CD14-positive monocyte (primary cell): Measurements from ENCODE around the gene TNFSF8. TPM values are rescaled to one million over a fixed set of nuclear protein-coding genes. Genes with fewer than 3 reads are reported as not detected.

Experiments
- DNase-seq, 3 donors: peaks; one replicate each; pipeline ENCODE4 v3.0.0-alpha.2; 2011 to 2022
- H2AFZ ChIP-seq: 2 replicates; pipeline ENCODE4 v1.6.0; 2012; ENCODE audit warnings: mild to moderate bottlenecking, low read depth, low read length, inconsistent platforms; ENCODE audit not compliant: insufficient read depth, poor library complexity, severe bottlenecking
- H3K27ac ChIP-seq, 2 donors: 1 replicate in 1 of 2; 2 replicates in 1 of 2; pipeline ENCODE4 v1.5.1; 2012 to 2013; ENCODE audit warnings: low read length in 2 of 2, control low read depth in 1 of 2, inconsistent platforms in 1 of 2, low read depth in 1 of 2, mild to moderate bottlenecking in 1 of 2
- H3K27me3 ChIP-seq, 2 donors: one replicate each; pipeline versions ENCODE4 v1.6.0 to v1.6.1; 2011 to 2013; ENCODE audit warnings: low read length in 2 of 2; ENCODE audit not compliant: control insufficient read depth in 2 of 2, insufficient read depth in 2 of 2
- H3K36me3 ChIP-seq, 2 donors: replicated peaks in 1 of 2; 1 replicate in 1 of 2; 2 replicates in 1 of 2; pipeline versions ENCODE4 v1.5.1 to v1.6.1; 2012 to 2013; ENCODE audit warnings: low read length in 2 of 2, control low read depth in 1 of 2, inconsistent platforms in 1 of 2, mild to moderate bottlenecking in 1 of 2; ENCODE audit not compliant: insufficient read depth in 2 of 2, control insufficient read depth in 1 of 2
- H3K4me1 ChIP-seq, 2 donors: 1 replicate in 1 of 2; 2 replicates in 1 of 2; pipeline versions ENCODE4 v1.5.1 to v1.6.1; 2012 to 2013; ENCODE audit warnings: low read length in 2 of 2, control low read depth in 1 of 2, inconsistent platforms in 1 of 2, mild to moderate bottlenecking in 1 of 2, moderate library complexity in 1 of 2; ENCODE audit not compliant: insufficient read depth in 2 of 2, control insufficient read depth in 1 of 2
- H3K4me2 ChIP-seq: replicated peaks from 2 replicates; pipeline ENCODE3; 2012; ENCODE audit warnings: low read length, moderate library complexity, mild to moderate bottlenecking; ENCODE audit not compliant: poor library complexity, severe bottlenecking; ENCODE audit errors: extremely low read depth
- H3K4me3 ChIP-seq, 3 experiments: fragments of 200-600 bp in 1 of 3; sonication (generic) in 1 of 3; replicated peaks in 1 of 3; 1 replicate in 2 of 3; 2 replicates in 1 of 3; pipeline ENCODE4 v1.5.1; 2011 to 2013; ENCODE audit warnings: low read length in 3 of 3, mild to moderate bottlenecking in 3 of 3, control low read depth in 2 of 3, low read depth in 2 of 3, inconsistent platforms in 1 of 3, moderate library complexity in 1 of 3
- H3K79me2 ChIP-seq: 2 replicates; pipeline ENCODE4 v1.6.0; 2012; ENCODE audit warnings: mild to moderate bottlenecking, control low read depth, inconsistent platforms, low read length, moderate library complexity; ENCODE audit not compliant: insufficient read depth
- H3K9ac ChIP-seq: 2 replicates; pipeline ENCODE4 v1.6.0; 2017; ENCODE audit warnings: low read length, mild to moderate bottlenecking; ENCODE audit not compliant: insufficient read depth, poor library complexity, severe bottlenecking
- H3K9me3 ChIP-seq, 2 donors: replicated peaks in 1 of 2; 1 replicate in 1 of 2; 2 replicates in 1 of 2; pipeline versions ENCODE4 v1.5.1 to v1.6.1; 2012 to 2013; ENCODE audit warnings: low read length in 2 of 2, control low read depth in 1 of 2; ENCODE audit not compliant: control insufficient read depth in 1 of 2, insufficient read depth in 1 of 2
- H4K20me1 ChIP-seq: 2 replicates; pipeline ENCODE4 v1.6.0; 2012; ENCODE audit warnings: mild to moderate bottlenecking, low read length, control low read depth, moderate library complexity; ENCODE audit not compliant: insufficient read depth
- H3K27ac Mint-ChIP-seq, 7 donors: one replicate each; pipeline ENCODE4 v1.8.0; 2020; ENCODE audit warnings: mild to moderate bottlenecking in 7 of 7, mixed read lengths in 7 of 7, moderate library complexity in 6 of 7, inconsistent platforms in 2 of 7
- H3K27me3 Mint-ChIP-seq, 3 donors: one replicate each; pipeline ENCODE4 v1.8.0; 2021 to 2022; ENCODE audit warnings: low read depth in 3 of 3, mild to moderate bottlenecking in 3 of 3, mixed read lengths in 3 of 3, moderate library complexity in 3 of 3, inconsistent platforms in 1 of 3
- H3K36me3 Mint-ChIP-seq, 2 donors: one replicate each; pipeline ENCODE4 v1.8.0; 2020; ENCODE audit warnings: mixed read lengths in 2 of 2, inconsistent platforms in 1 of 2, mild to moderate bottlenecking in 1 of 2
- H3K4me1 Mint-ChIP-seq: one replicate; pipeline ENCODE4 v1.8.0; 2020; ENCODE audit warnings: mild to moderate bottlenecking, mixed read lengths
- H3K4me3 Mint-ChIP-seq, 2 donors: one replicate each; pipeline ENCODE4 v1.8.0; 2020; ENCODE audit warnings: mild to moderate bottlenecking in 2 of 2, mixed read lengths in 2 of 2, moderate library complexity in 1 of 2
- H3K9me3 Mint-ChIP-seq, 7 donors: one replicate each; pipeline ENCODE4 v1.8.0; 2020 to 2022; ENCODE audit warnings: mixed read lengths in 7 of 7, mild to moderate bottlenecking in 6 of 7, moderate library complexity in 6 of 7, inconsistent platforms in 2 of 7
- CTCF ChIP-seq: fragments of 200-600 bp; IDR thresholded peaks from one replicate; pipeline ENCODE4 v1.8.0; 2022; ENCODE audit warnings: antibody characterized with exemption, mild to moderate bottlenecking
- WGBS: methylation state at CpG from one replicate; pipeline ENCODE4 v1.1.5; 2013; ENCODE audit warnings: missing lambda C conversion rate; ENCODE audit not compliant: insufficient coverage; 5-methylcytosine and 5-hydroxymethylcytosine counted together
- intact Hi-C, 2 donors: fragments of 100-400 bp; cut with micrococcal nuclease; formaldehyde crosslinking; loops; one replicate each; pipeline versions ENCODE4 v1.15.0 to v1.15.1; 2023
- polyA plus RNA-seq, 3 donors: library from polyadenylated mRNA; depleted of rRNA in 1 of 3; unstranded in 2 of 3; stranded (reverse) in 1 of 3; fragments of 300-500 nt in 2 of 3; fragments of >200 nt in 1 of 3; fragmentation: Illumina TruSeq in 2 of 3; gene quantifications; 1 replicate in 2 of 3; 2 replicates in 1 of 3; pipeline ENCODE4 v1.2.3, GENCODE V29; 2012 to 2021

The TNFSF8 gene
- polyA plus RNA-seq, 3 donors: 27.8 to 42.9 (median 34.0) TPM

- DNase-seq: peak in 1 of 3 donors; percentile 46
- peaks cover 64 to 70% of the 10 kb centered on the region in 2 donors for H3K4me1 ChIP-seq
- Mint-ChIP-seq H3K27ac (peak overlapping the region; percentile 84 to 97 (median 92)), H3K9me3 (peaks cover 0 to 3% (median 0%) of the 10 kb centered on the region in 7 donors), H3K4me3 (peak overlapping the region in 1 of 2 donors; percentile 30), H3K36me3 (peaks cover 4% of the 10 kb centered on the region in 2 donors), H3K4me1 (peaks cover 48% of the 10 kb centered on the region), H3K27me3 (peaks cover 0 to 1% (median 0%) of the 10 kb centered on the region in 3 donors)
- H3K36me3 ChIP-seq: no peaks in the 10 kb centered on the region
- H3K27me3 ChIP-seq: no peaks in the 10 kb centered on the region
- H3K4me2 ChIP-seq: peak overlapping the region; percentile 32
- H3K27ac ChIP-seq: peak overlapping the region in 1 of 2 donors; percentile 84
- H3K4me3 ChIP-seq: peak overlapping the region in 1 of 3 experiments; percentile 21
- H3K9ac ChIP-seq: peak overlapping the region; percentile 6
- intact Hi-C loops: loop anchor here in 1 of 2 donors (2.0 to 10.0 kb wide), 3 partner anchors 63 to 115 kb away; partner anchors contain the start of gene TNFSF15
- peaks cover 7% of the 10 kb centered on the region for H4K20me1 ChIP-seq
- H3K79me2 ChIP-seq: no peaks in the 10 kb centered on the region
- no peak overlapping the region for H2AFZ ChIP-seq
- no peak for TF ChIP-seq CTCF
- no peaks in the 10 kb centered on the region for H3K9me3 ChIP-seq
- WGBS: 43% methylated on average over 2 of the region's 3 CpGs
Measured at GRCh38 chr9:114894206-114894605, 36.2 kb downstream of the TNFSF8 start.

- peak overlapping the region in 1 of 3 experiments; percentile 1 for H3K4me3 ChIP-seq
- 0% methylated on average over 2 of the region's 4 CpGs for WGBS
- no peak overlapping the region for H3K9ac ChIP-seq
- TF ChIP-seq CTCF: no peak
- H3K27ac ChIP-seq: peak overlapping the region; percentile 22 to 84
- Mint-ChIP-seq H3K27ac (peak overlapping the region; percentile 84 to 97 (median 92)), H3K4me1 (peaks cover 54% of the 10 kb centered on the region), H3K9me3 (peaks cover 0 to 3% (median 0%) of the 10 kb centered on the region in 7 donors), H3K27me3 (peaks cover 0 to 1% (median 0%) of the 10 kb centered on the region in 3 donors), H3K36me3 (peaks cover 4% of the 10 kb centered on the region in 2 donors), H3K4me3 (peak overlapping the region in 1 of 2 donors; percentile 31)
- no peaks in the 10 kb centered on the region for H3K36me3 ChIP-seq
- H3K79me2 ChIP-seq: no peaks in the 10 kb centered on the region
- no peaks in the 10 kb centered on the region for H4K20me1 ChIP-seq
- peak; percentile 76 to 94 (median 82) for DNase-seq
- H2AFZ ChIP-seq: no peak overlapping the region
- H3K4me1 ChIP-seq: peaks cover 56 to 62% of the 10 kb centered on the region in 2 donors
- intact Hi-C loops: loop anchor here in 1 of 2 donors (2.0 to 10.0 kb wide), 3 partner anchors 64 to 115 kb away; partner anchors contain the start of gene TNFSF15
- no peaks in the 10 kb centered on the region for H3K27me3 ChIP-seq
- no peaks in the 10 kb centered on the region for H3K9me3 ChIP-seq
- peak overlapping the region; percentile 32 for H3K4me2 ChIP-seq
Measured at GRCh38 chr9:114893221-114894010, 37.0 kb downstream of the TNFSF8 start.
